Neuron (in vitro differentiated cells): ENCODE data around the gene KCNC1.

Experiments
- H2AFZ ChIP-seq: one replicate; pipeline ENCODE4 v1.6.1; 2013; ENCODE audit warnings: low read depth, mild to moderate bottlenecking, inconsistent platforms, low read length, moderate library complexity
- H3K27me3 ChIP-seq: one replicate; pipeline ENCODE4 v1.6.1; 2013; ENCODE audit warnings: low read length; ENCODE audit not compliant: insufficient read depth
- H3K36me3 ChIP-seq: one replicate; pipeline ENCODE4 v1.6.1; 2013; ENCODE audit warnings: low read length; ENCODE audit not compliant: insufficient read depth
- H3K4me1 ChIP-seq: one replicate; pipeline ENCODE4 v1.6.1; 2013; ENCODE audit warnings: low read length; ENCODE audit not compliant: insufficient read depth
- H3K4me3 ChIP-seq: 2 replicates; pipeline ENCODE4 v1.5.1; 2013; ENCODE audit warnings: mild to moderate bottlenecking, low read length, moderate library complexity
- H3K9me3 ChIP-seq: one replicate; pipeline ENCODE4 v1.6.1; 2013; ENCODE audit warnings: low read length

Gene KCNC1

DNA sequence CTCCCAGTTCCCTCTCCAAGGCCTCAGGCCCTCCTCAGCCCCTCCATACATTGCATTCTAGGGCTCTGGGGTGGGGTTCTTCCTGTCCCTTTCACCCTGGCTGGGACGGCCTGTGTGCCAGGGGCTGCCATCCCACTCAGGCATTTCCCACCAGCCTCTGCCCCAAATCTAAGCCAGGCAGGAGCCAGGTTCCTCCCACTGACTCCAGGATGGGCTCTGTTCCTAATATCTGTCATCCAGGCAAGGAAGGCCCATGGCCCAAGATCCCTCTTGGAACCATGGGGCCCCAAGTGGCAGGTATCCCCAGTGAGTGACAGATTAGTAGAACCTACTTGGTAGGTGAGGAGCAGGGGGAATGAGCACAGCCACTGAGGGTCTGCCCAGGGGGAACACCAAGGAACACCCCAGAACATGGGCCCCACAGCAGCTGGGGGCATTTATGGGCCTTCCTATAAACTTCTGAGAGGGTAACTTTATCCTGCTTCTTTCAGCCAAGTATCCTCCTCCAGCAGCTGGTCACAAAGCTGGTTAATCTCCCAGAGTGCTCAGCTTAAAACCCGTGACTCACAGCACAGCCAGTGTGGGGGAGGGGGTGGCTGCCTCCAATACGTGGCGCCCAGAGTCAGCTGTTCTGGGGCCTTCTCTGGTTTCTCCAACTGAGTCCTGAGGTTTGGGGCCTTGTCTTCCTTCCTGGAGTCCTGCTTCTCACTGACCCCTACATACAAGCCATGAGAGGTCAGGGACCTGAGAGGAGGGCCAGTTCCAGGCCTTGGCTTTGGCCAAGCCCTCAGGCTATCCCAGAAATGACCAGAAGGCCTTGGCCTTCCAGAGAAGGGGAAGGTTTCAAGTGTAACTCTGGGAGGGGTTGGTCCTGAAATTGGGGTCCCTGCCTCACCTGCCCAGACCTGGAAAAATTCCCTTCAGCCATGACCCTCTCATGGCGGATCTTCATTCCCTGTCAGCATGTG, 35.1 kb upstream of the KCNC1 start:
- Histone ChIP-seq H3K27me3 (peaks cover 39% of the 10 kb centered on the region), H3K4me3 (no peak overlapping the region), H3K9me3 (no peaks in the 10 kb centered on the region), H3K4me1 (no peaks in the 10 kb centered on the region), H2AFZ (no peak overlapping the region), H3K36me3 (no peaks in the 10 kb centered on the region)

DNA sequence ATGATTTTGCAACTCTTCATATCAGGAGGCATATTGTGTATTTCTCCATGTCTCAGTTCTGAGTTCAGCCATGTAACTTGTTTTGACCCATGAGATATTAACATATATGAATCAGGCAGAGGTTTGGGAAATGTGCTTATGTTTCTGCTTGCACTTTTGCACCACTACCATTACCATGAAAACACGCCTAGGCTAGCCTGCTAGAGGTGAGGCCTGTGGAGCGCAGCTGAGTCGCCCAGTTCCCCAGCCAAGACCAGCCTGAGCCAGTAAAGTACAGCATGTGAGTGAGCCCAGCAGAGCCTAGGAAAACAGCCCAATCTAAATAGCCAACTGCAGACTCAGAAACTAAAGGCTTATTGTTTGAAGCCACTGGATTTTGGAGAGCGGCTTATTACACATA, 33.6 kb upstream of the KCNC1 start:
- Histone ChIP-seq H3K36me3 (no peaks in the 10 kb centered on the region), H3K4me1 (no peaks in the 10 kb centered on the region), H3K27me3 (peaks cover 24% of the 10 kb centered on the region), H3K9me3 (no peaks in the 10 kb centered on the region), H3K4me3 (no peak overlapping the region), H2AFZ (no peak overlapping the region)

DNA sequence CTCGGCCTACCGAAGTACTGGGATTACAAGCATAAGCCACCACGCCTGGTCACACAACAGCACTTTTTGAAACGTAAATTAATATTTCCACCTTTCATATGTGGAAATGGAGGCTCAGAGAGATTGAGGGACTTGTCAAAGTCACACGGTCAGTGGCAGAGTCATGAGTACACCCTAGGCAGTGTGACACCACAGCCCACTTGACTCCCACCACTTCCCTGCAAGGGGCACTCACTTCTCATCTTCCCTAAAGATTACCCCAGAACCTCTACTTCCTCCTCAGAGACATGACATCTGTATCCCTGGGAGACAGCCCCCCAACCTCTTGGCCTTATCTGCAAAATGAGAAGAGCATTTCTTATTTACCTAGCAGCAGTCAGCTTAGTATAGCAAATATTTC, 31.7 kb upstream of the KCNC1 start:
- no peak overlapping the region for H3K4me3 ChIP-seq
- H3K9me3 ChIP-seq = no peaks in the 10 kb centered on the region
- no peaks in the 10 kb centered on the region for H3K36me3 ChIP-seq
- H3K4me1 ChIP-seq = no peaks in the 10 kb centered on the region
- no peak overlapping the region for H2AFZ ChIP-seq
- peaks cover 5% of the 10 kb centered on the region for H3K27me3 ChIP-seq

DNA sequence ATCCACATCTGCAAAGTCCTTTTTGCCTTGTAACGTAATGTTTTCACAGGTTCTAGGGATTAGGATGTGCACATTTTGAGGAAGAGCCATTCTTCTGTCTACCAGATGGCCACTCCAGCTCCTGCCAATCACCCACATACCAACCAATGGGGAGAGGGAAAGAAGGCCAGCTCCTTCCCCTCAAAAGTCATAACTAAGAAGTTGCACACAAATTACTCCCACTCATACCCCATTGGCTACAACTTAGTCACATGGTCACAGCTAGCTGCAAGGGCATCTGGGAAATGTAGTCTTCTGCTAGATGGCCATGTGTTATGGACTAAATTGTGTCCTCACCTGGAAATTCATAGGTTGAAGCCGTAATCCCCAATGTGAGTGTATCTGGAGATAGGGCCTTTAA, 30.6 kb upstream of the KCNC1 start:
- H3K9me3 ChIP-seq = no peaks in the 10 kb centered on the region
- H3K4me1 ChIP-seq = no peaks in the 10 kb centered on the region
- no peak overlapping the region for H3K4me3 ChIP-seq
- H3K36me3 ChIP-seq = no peaks in the 10 kb centered on the region
- no peak overlapping the region for H2AFZ ChIP-seq
- H3K27me3 ChIP-seq = peaks cover 4% of the 10 kb centered on the region

DNA sequence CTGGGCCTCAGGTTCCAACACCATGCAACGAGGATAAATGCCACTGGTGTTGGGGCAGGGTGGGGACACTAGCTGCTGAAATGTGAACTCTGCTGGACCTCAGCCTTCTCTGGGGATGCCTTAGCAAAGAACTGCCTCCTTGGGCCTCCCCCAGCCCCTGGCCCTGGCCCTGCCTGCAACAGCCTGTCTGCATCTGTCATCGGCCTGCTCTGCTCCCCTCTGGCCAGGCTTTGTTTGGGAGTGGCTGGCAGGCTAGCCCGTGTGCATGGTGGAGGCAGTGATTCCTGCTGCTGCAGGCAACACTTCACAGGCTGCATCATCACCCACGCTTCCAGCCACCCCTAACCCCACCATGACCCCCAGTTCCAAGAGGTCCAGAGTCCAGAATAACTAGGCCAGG, 26.8 kb upstream of the KCNC1 start:
- Histone ChIP-seq H3K36me3 (no peaks in the 10 kb centered on the region), H2AFZ (no peak overlapping the region), H3K9me3 (no peaks in the 10 kb centered on the region), H3K4me3 (no peak overlapping the region), H3K27me3 (peaks cover 33% of the 10 kb centered on the region), H3K4me1 (no peaks in the 10 kb centered on the region)

DNA sequence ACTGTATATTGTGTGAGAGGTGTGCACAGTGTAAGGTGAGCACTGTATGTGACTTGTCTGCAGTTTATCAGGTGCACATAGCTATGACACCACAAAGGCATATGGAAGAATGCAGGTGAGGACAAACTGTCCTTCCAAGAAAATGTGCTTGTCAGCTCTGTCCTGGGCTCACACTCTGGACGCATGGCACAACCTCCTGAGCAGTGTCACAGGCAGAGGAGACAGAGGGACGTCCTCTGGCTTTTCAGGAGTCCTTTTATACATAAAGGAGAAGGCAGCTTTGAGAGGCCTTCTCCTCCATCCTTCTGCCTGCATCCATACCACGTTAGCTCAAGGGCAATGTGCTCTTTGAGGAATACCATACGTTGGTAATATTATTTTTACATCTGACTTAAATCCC, 22.7 kb upstream of the KCNC1 start:
- H3K27me3 ChIP-seq = peaks cover 66% of the 10 kb centered on the region
- H3K4me1 ChIP-seq = no peaks in the 10 kb centered on the region
- H3K4me3 ChIP-seq = no peak overlapping the region
- H3K9me3 ChIP-seq = no peaks in the 10 kb centered on the region
- no peak overlapping the region for H2AFZ ChIP-seq
- no peaks in the 10 kb centered on the region for H3K36me3 ChIP-seq

DNA sequence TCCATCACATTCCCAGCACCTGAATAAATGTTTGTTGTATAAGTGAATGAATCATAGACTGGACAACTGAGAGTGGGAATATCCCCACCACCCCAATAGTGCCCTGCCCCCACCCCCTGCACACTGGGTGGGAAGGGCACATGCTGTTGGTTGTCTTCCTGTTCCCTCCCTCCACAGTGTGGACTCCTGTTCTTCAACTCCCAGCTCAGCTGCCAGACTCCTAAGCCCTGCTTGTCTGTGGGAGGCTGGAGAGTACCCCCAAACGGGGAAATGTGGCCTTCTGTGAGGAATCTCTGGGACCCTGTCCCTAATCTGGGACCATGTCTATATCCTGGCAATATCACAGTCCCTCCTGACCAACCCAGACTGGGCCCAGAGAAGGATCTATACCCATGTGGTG, 20.7 kb upstream of the KCNC1 start:
- peaks cover 86% of the 10 kb centered on the region for H3K27me3 ChIP-seq
- H3K36me3 ChIP-seq = no peaks in the 10 kb centered on the region
- H2AFZ ChIP-seq = no peak overlapping the region
- no peak overlapping the region for H3K4me3 ChIP-seq
- H3K4me1 ChIP-seq = no peaks in the 10 kb centered on the region
- H3K9me3 ChIP-seq = no peaks in the 10 kb centered on the region

DNA sequence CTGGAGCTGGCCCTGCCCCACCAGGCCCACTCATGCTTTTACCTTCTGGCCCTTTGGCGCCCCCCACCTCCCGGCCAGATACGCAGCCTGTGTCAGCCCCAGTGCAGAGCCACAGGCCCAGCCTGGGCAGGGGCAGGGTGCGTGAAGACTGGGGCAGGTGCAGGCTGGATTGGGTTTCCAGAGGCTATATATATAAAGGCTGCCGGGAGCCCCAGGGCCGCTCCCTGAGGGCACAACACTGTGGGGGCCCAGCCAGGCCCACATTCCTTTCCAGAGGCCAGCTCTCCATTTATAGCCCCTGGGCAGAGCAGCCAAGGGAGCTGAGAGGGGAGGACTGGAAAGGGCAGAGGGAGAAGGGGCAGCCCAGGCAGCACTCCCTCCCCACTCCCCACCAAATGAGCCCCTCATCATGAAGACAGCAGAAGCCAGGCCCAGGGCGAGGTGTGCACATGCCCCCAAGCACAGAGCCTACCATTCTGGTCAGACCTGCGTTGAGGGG, 20.2 kb upstream of the KCNC1 start:
- no peaks in the 10 kb centered on the region for H3K9me3 ChIP-seq
- H3K36me3 ChIP-seq = no peaks in the 10 kb centered on the region
- no peak overlapping the region for H3K4me3 ChIP-seq
- H3K27me3 ChIP-seq = peaks cover 86% of the 10 kb centered on the region
- no peaks in the 10 kb centered on the region for H3K4me1 ChIP-seq
- no peak overlapping the region for H2AFZ ChIP-seq

DNA sequence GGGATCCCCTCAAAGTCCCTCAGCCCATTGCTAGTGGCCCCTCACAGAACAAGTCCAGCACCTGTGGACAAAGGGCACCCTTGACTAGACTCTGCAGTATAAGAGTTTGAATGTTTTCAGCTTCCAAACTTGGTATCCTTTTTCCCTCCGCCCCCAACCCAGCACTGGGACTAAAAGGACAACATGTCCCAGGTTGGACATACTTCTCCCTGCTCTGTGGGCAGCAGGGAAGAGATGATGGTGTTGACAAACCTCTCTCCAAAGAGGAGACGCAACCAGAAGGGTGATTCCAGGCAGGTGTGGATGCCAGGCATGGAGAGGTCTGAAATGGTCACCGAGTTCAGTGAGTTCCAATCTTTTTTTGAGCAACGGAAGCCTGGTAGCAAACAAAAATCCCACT, 19.7 kb upstream of the KCNC1 start:
- H2AFZ ChIP-seq = no peak overlapping the region
- H3K4me3 ChIP-seq = no peak overlapping the region
- H3K4me1 ChIP-seq = no peaks in the 10 kb centered on the region
- H3K27me3 ChIP-seq = peaks cover 87% of the 10 kb centered on the region
- no peaks in the 10 kb centered on the region for H3K36me3 ChIP-seq
- H3K9me3 ChIP-seq = no peaks in the 10 kb centered on the region

DNA sequence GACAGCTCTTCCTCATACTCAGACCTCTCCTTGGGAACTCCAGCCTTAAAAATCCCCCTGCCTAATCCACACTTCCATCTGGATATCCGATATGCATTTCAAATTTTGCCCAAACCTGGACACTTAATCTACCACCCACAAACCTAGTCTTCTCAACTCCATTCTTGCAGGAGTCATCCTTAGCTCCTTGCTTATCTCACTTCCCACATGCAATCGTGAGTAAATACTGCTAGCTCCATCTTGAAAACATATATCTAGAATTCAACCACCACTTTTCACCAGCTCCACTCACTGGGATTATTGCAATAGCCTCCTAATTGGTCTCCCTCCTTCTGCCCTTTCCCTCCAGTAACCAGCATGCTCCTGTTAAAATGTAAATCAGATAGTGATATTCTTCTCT, 17.8 kb upstream of the KCNC1 start:
- Histone ChIP-seq H3K4me1 (no peaks in the 10 kb centered on the region), H3K27me3 (peaks cover 89% of the 10 kb centered on the region), H3K9me3 (no peaks in the 10 kb centered on the region), H3K4me3 (no peak overlapping the region), H2AFZ (no peak overlapping the region), H3K36me3 (no peaks in the 10 kb centered on the region)

DNA sequence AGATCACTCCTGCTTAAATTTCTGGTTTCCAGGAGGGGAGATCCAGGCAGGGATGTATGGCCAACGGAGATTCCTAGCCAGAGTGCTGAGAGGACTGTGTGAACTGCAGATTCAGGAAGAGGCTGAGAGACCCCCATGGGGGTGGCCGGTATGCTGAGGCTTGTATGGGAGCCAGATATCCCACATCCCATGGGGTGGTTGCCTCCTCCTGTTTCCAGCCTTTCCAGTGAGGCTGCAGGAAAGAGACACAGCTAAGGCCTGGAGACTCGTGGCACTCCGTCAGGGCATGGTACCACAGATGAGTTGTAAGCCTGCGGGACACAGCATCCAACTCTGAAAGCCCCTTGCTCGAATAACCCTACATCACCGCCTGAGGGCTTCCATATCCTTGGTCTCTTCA, 16.6 kb upstream of the KCNC1 start:
- Histone ChIP-seq H2AFZ (no peak overlapping the region), H3K9me3 (no peaks in the 10 kb centered on the region), H3K36me3 (no peaks in the 10 kb centered on the region), H3K4me3 (no peak overlapping the region), H3K4me1 (no peaks in the 10 kb centered on the region), H3K27me3 (peaks cover 93% of the 10 kb centered on the region)

DNA sequence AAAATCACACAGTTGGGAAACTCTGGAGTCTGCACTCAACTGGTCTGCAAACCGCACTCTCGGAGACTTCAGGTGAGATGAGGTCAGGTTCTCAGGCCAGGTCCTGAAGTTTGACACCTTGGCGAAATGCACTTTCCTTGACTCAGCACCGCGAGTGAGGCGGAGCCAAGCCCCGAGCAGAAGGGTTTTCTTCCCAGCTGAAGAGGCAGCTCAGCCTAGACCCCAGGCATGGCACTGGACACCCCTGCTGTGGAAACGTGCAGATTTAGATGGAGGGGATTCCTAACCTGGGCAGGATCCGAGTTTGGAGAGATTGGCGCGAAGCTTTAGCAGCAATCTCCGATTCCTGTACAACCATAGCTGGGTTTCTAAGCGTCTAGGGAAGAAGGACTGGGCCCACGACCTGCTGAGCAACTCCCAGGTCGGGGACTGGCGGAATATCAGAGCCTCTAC, 16.0 kb upstream of the KCNC1 start:
- Histone ChIP-seq H3K9me3 (no peaks in the 10 kb centered on the region), H2AFZ (no peak overlapping the region), H3K36me3 (no peaks in the 10 kb centered on the region), H3K4me1 (no peaks in the 10 kb centered on the region), H3K4me3 (no peak overlapping the region), H3K27me3 (peaks cover 98% of the 10 kb centered on the region)

DNA sequence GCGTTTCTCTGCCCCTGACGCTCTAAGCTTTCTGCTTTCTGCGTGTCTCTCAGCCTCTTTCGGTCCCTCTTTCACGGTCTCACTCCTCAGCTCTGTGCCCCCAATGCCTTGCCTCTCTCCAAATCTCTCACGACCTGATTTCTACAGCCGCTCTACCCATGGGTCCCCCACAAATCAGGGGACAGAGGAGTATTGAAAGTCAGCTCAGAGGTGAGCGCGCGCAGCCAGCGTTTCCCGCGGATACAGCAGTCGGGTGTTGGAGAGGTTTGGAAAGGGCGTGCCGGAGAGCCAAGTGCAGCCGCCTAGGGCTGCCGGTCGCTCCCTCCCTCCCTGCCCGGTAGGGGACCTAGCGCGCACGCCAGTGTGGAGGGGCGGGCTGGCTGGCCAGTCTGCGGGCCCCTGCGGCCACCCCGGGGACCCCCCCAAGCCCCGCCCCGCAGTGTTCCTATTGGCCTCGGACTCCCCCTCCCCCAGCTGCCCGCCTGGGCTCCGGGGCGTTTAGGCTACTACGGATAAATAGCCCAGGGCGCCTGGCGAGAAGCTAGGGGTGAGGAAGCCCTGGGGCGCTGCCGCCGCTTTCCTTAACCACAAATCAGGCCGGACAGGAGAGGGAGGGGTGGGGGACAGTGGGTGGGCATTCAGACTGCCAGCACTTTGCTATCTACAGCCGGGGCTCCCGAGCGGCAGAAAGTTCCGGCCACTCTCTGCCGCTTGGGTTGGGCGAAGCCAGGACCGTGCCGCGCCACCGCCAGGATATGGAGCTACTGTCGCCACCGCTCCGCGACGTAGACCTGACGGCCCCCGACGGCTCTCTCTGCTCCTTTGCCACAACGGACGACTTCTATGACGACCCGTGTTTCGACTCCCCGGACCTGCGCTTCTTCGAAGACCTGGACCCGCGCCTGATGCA, 15.3 kb upstream of the KCNC1 start, which contains the start of gene MYOD1:
Gene MYOD1 (plus strand): TSS at position 544 of the 910 bp plus-strand sequence. CDS start 212 bp downstream, at position 756.
- no peak within 1 kb of the TSS for H3K4me3 ChIP-seq
- H3K4me1 ChIP-seq = no peaks in the 10 kb centered on the region
- no peaks in the 10 kb centered on the region for H3K9me3 ChIP-seq
- H2AFZ ChIP-seq = no peak within 1 kb of the TSS
- H3K36me3 ChIP-seq = no peaks in the 10 kb centered on the region
- H3K27me3 ChIP-seq = peaks cover 98% of the 10 kb centered on the region
